ENCODE data around the gene EIF2B2.

The EIF2B2 gene

GRCh38 chr14:75030147-75030546 is 27.4 kb downstream of the EIF2B2 start:
- FAIRE-seq (no peak), DNase-seq (ENCODE audit: insufficient read length, low spot score) (no peak)
- TF ChIP-seq TAF1 (IDR thresholded peaks at IDR 0.05; ENCODE audit: low read depth, low read length) (no peak), POLR2A (IDR thresholded peaks at IDR 0.05; ENCODE audit: low read depth, low read length) (no peak)

GRCh38 chr14:75032939-75033338 is 30.2 kb downstream of the EIF2B2 start:
- DNase-seq (ENCODE audit: insufficient read length, low spot score) (no peak), FAIRE-seq (no peak)
- TF ChIP-seq SPI1 (IDR thresholded peaks at IDR 0.05; ENCODE audit: low read depth, low read length) (no peak), POLR2A (IDR thresholded peaks at IDR 0.05; ENCODE audit: low read depth, low read length) (no peak), POU2F2 (IDR thresholded peaks at IDR 0.05; ENCODE audit: low read depth, low read length) (no peak), TAF1 (IDR thresholded peaks at IDR 0.05; ENCODE audit: low read depth, low read length) (no peak), POLR2AphosphoS5 (IDR thresholded peaks at IDR 0.05; ENCODE audit: low read depth, low read length) (no peak), PAX5 (IDR thresholded peaks at IDR 0.05; ENCODE audit: insufficient read depth, low read length, severe bottlenecking) (no peak)

- DNase-seq (ENCODE audit: insufficient read length, low spot score) (no peak), FAIRE-seq (no peak)
- TF ChIP-seq POU2F2 (IDR thresholded peaks at IDR 0.05; ENCODE audit: low read depth, low read length) (no peak), TAF1 (IDR thresholded peaks at IDR 0.05; ENCODE audit: low read depth, low read length) (no peak), SPI1 (IDR thresholded peaks at IDR 0.05; ENCODE audit: low read depth, low read length) (no peak), POLR2AphosphoS5 (IDR thresholded peaks at IDR 0.05; ENCODE audit: low read depth, low read length) (no peak), PAX5 (IDR thresholded peaks at IDR 0.05; ENCODE audit: insufficient read depth, low read length, severe bottlenecking) (no peak), POLR2A (IDR thresholded peaks at IDR 0.05; ENCODE audit: low read depth, low read length) (no peak)
These were observed 37.8 kb downstream of the EIF2B2 start for GRCh38 chr14:75040507-75040906.

- no peak for FAIRE-seq
These were observed 38.2 kb downstream of the EIF2B2 start for GRCh38 chr14:75040959-75041358.

GRCh38 chr14:75041613-75042012 is 38.9 kb downstream of the EIF2B2 start:
- no peak for TF ChIP-seq POLR2A (IDR thresholded peaks at IDR 0.05; ENCODE audit: low read depth, low read length)
- no peak for TF ChIP-seq PAX5 (IDR thresholded peaks at IDR 0.05; ENCODE audit: insufficient read depth, low read length, severe bottlenecking)
- no peak for TF ChIP-seq SPI1 (IDR thresholded peaks at IDR 0.05; ENCODE audit: low read depth, low read length)
- TF ChIP-seq POU2F2 (IDR thresholded peaks at IDR 0.05; ENCODE audit: low read depth, low read length): no peak
- no peak for TF ChIP-seq TAF1 (IDR thresholded peaks at IDR 0.05; ENCODE audit: low read depth, low read length)
- TF ChIP-seq POLR2AphosphoS5 (IDR thresholded peaks at IDR 0.05; ENCODE audit: low read depth, low read length): no peak
- FAIRE-seq: no peak
- DNase-seq (ENCODE audit: insufficient read length, low spot score): no peak

More at GRCh38 chr14:75040959-75041358, 38.2 kb downstream of the EIF2B2 start:
- TF ChIP-seq POLR2A (IDR thresholded peaks at IDR 0.05; ENCODE audit: low read depth, low read length) (no peak), TAF1 (IDR thresholded peaks at IDR 0.05; ENCODE audit: low read depth, low read length) (no peak), POLR2AphosphoS5 (IDR thresholded peaks at IDR 0.05; ENCODE audit: low read depth, low read length) (no peak), SPI1 (IDR thresholded peaks at IDR 0.05; ENCODE audit: low read depth, low read length) (no peak), PAX5 (IDR thresholded peaks at IDR 0.05; ENCODE audit: insufficient read depth, low read length, severe bottlenecking) (no peak), POU2F2 (IDR thresholded peaks at IDR 0.05; ENCODE audit: low read depth, low read length) (no peak)
- no peak for DNase-seq (ENCODE audit: insufficient read length, low spot score)

- FAIRE-seq: peak; percentile 5
- DNase-seq (ENCODE audit: insufficient read length, low spot score): no peak
- TF ChIP-seq TAF1 (IDR thresholded peaks at IDR 0.05; ENCODE audit: low read depth, low read length) (no peak), POLR2AphosphoS5 (IDR thresholded peaks at IDR 0.05; ENCODE audit: low read depth, low read length) (no peak), POU2F2 (IDR thresholded peaks at IDR 0.05; ENCODE audit: low read depth, low read length) (no peak), PAX5 (IDR thresholded peaks at IDR 0.05; ENCODE audit: insufficient read depth, low read length, severe bottlenecking) (no peak), SPI1 (IDR thresholded peaks at IDR 0.05; ENCODE audit: low read depth, low read length) (no peak), POLR2A (IDR thresholded peaks at IDR 0.05; ENCODE audit: low read depth, low read length) (no peak)
These were observed 39.3 kb downstream of the EIF2B2 start for GRCh38 chr14:75042035-75042434.

GRCh38 chr14:75044322-75044721 is 41.6 kb downstream of the EIF2B2 start:
- TF ChIP-seq PAX5 (IDR thresholded peaks at IDR 0.05; ENCODE audit: insufficient read depth, low read length, severe bottlenecking): no peak
- no peak for TF ChIP-seq TAF1 (IDR thresholded peaks at IDR 0.05; ENCODE audit: low read depth, low read length)
- no peak for TF ChIP-seq SPI1 (IDR thresholded peaks at IDR 0.05; ENCODE audit: low read depth, low read length)
- no peak for TF ChIP-seq POLR2AphosphoS5 (IDR thresholded peaks at IDR 0.05; ENCODE audit: low read depth, low read length)
- no peak for TF ChIP-seq POU2F2 (IDR thresholded peaks at IDR 0.05; ENCODE audit: low read depth, low read length)
- TF ChIP-seq POLR2A (IDR thresholded peaks at IDR 0.05; ENCODE audit: low read depth, low read length): no peak
- no peak for FAIRE-seq
- no peak for DNase-seq (ENCODE audit: insufficient read length, low spot score)

GRCh38 chr14:75044752-75045151 is 42.0 kb downstream of the EIF2B2 start:
- FAIRE-seq (no peak), DNase-seq (ENCODE audit: insufficient read length, low spot score) (no peak)
- no peak for TF ChIP-seq TAF1 (IDR thresholded peaks at IDR 0.05; ENCODE audit: low read depth, low read length)

- no peak for TF ChIP-seq POLR2A (IDR thresholded peaks at IDR 0.05; ENCODE audit: low read depth, low read length)
- no peak for TF ChIP-seq TAF1 (IDR thresholded peaks at IDR 0.05; ENCODE audit: low read depth, low read length)
- no peak for TF ChIP-seq POU2F2 (IDR thresholded peaks at IDR 0.05; ENCODE audit: low read depth, low read length)
- no peak for TF ChIP-seq PAX5 (IDR thresholded peaks at IDR 0.05; ENCODE audit: insufficient read depth, low read length, severe bottlenecking)
- TF ChIP-seq POLR2AphosphoS5 (IDR thresholded peaks at IDR 0.05; ENCODE audit: low read depth, low read length): no peak
- no peak for TF ChIP-seq SPI1 (IDR thresholded peaks at IDR 0.05; ENCODE audit: low read depth, low read length)
- FAIRE-seq: no peak
These were observed 43.6 kb downstream of the EIF2B2 start for GRCh38 chr14:75046275-75046674.

GRCh38 chr14:75046899-75047298 is 44.2 kb downstream of the EIF2B2 start:
- TF ChIP-seq POLR2A (IDR thresholded peaks at IDR 0.05; ENCODE audit: low read depth, low read length): no peak
- TF ChIP-seq TAF1 (IDR thresholded peaks at IDR 0.05; ENCODE audit: low read depth, low read length): no peak
- TF ChIP-seq POLR2AphosphoS5 (IDR thresholded peaks at IDR 0.05; ENCODE audit: low read depth, low read length): no peak
- TF ChIP-seq POU2F2 (IDR thresholded peaks at IDR 0.05; ENCODE audit: low read depth, low read length): no peak
- TF ChIP-seq SPI1 (IDR thresholded peaks at IDR 0.05; ENCODE audit: low read depth, low read length): no peak
- TF ChIP-seq PAX5 (IDR thresholded peaks at IDR 0.05; ENCODE audit: insufficient read depth, low read length, severe bottlenecking): no peak
- DNase-seq (ENCODE audit: insufficient read length, low spot score): no peak
- no peak for FAIRE-seq

More at GRCh38 chr14:75046275-75046674, 43.6 kb downstream of the EIF2B2 start:
- DNase-seq (ENCODE audit: insufficient read length, low spot score): no peak
